ENCODE results near the gene ATF6B. TPM values are rescaled to one million over a fixed set of nuclear protein-coding genes. Genes with fewer than 3 reads are reported as not detected.
"Not testable (repeated sequence)": the region's sequence is repeated elsewhere in the genome, so short reads cannot be mapped to it uniquely, and the experiment has no call there.

ATF6B gene
- polyA plus RNA-seq, 1 donor: 94.3 TPM

GRCh38 chr6:32109114-32109764 is 18.8 kb downstream of the ATF6B start, which contains the start of gene TNXB:
TSS of gene TNXB (minus strand) at chr6:32109338. CDS start at chr6:32098198, 11,140 bp downstream.
- no peak for DNase-seq

GRCh38 chr6:32108727-32109113 is 19.3 kb downstream of the ATF6B start:
- DNase-seq: no peak

GRCh38 chr6:32108094-32108627 is 19.9 kb downstream of the ATF6B start:
- DNase-seq: no peak

- DNase-seq: no peak
Measured at GRCh38 chr6:32107406-32107805, 20.6 kb downstream of the ATF6B start.

GRCh38 chr6:32105433-32105832 is 22.6 kb downstream of the ATF6B start:
- no peak for DNase-seq

- no peak for DNase-seq
Measured at GRCh38 chr6:32102255-32102654, 25.8 kb downstream of the ATF6B start.

GRCh38 chr6:32100251-32100650 is 27.8 kb downstream of the ATF6B start:
- DNase-seq: not testable (repeated sequence)

- no peak for DNase-seq
Measured at GRCh38 chr6:32097364-32097763, 30.7 kb downstream of the ATF6B start.

GRCh38 chr6:32096394-32097258 is 31.4 kb downstream of the ATF6B start:
- DNase-seq: no peak

- no peak for DNase-seq
Measured at GRCh38 chr6:32096087-32096393, 32.0 kb downstream of the ATF6B start.

GRCh38 chr6:32095338-32096086 is 32.5 kb downstream of the ATF6B start:
- DNase-seq: no peak

- no peak for DNase-seq
Measured at GRCh38 chr6:32092760-32093497, 35.1 kb downstream of the ATF6B start.

- no peak for DNase-seq
Measured at GRCh38 chr6:32089082-32089828, 38.8 kb downstream of the ATF6B start.

- no peak for DNase-seq
Measured at GRCh38 chr6:32088487-32089049, 39.5 kb downstream of the ATF6B start.

- peak; percentile 57 for DNase-seq
Measured at GRCh38 chr6:32087574-32088486, 40.2 kb downstream of the ATF6B start.

- no peak for DNase-seq
Measured at GRCh38 chr6:32086661-32087573, 41.1 kb downstream of the ATF6B start.

- no peak for DNase-seq
Measured at GRCh38 chr6:32085759-32086459, 42.1 kb downstream of the ATF6B start.

- DNase-seq: no peak
Measured at GRCh38 chr6:32084780-32085179, 43.3 kb downstream of the ATF6B start.

Data from left kidney (tissue), 2 donors.